DOHH2 (cell line): ENCODE measurements around the gene CORO2B.

ENCODE experiments used
- CTCF ChIP-seq: fragments of 200-600 bp; sonication (generic); IDR thresholded peaks from one replicate; pipeline ENCODE4 v1.5.1; 2014; ENCODE audit warnings: antibody characterized with exemption, mild to moderate bottlenecking, low read depth, low read length; ENCODE audit not compliant: poor library complexity, severe bottlenecking
- EZH2phosphoT487 ChIP-seq: fragments of 200-600 bp; sonication (generic); IDR thresholded peaks from 2 replicates; pipeline ENCODE4 v1.6.1; 2017; ENCODE audit warnings: borderline replicate concordance, mild to moderate bottlenecking, antibody characterized with exemption, low read length, moderate library complexity, mixed read lengths

GRCh38 chr15:68681836-68682235 is 103.0 kb downstream of the CORO2B start:
- TF ChIP-seq CTCF = no peak
- no peak for TF ChIP-seq EZH2phosphoT487
